Measurements from ENCODE around the gene NEMP2. TPM values are rescaled to one million over a fixed set of nuclear protein-coding genes. Genes with fewer than 3 reads are reported as not detected.

Gene NEMP2
- total RNA-seq, 1 donor from 2014 or later, result 9.8 TPM

DNA sequence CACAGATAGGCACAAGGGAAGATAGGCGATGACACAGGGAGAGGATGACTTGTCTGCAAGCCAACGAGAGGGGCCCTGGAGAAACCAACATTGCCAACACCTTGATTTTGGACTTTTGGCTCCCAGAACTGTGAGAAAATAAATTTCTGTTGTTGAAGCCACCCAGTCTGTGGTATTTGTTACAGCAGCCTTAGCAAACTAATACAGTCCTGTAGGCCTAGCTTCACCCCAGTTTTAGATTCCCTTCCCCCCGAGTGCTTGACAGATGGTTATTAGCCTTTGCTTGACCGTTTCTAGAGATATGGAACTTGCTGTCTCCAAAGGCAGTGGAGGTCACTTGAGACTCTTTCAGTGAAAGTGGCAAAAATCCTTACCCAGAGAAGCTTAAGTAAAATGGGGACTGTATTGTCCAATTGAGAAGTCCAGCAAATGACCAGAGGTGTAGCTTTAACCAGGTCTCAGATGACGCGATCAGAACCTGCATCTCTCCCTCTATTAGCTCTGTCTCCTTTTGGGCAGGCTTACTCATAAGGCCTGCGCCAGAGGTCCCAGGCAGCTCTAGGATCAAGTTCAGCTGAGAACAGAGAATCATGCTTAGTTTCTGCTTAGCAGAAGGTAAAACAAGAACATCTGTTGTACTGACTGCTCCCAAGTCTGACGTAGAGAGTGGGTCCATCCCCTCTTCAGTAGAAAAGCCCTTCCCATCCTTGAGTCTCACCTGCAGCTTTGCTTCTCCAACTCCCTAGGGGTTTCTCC lies 76.0 kb downstream of the NEMP2 start:
- Mint-ChIP-seq H3K9me3 (peaks cover 3% of the 10 kb centered on the region), H3K27ac (ENCODE audit: unreplicated experiment) (no peak overlapping the region), H3K27me3 (ENCODE audit: low read depth) (no peaks in the 10 kb centered on the region), H3K4me1 (no peaks in the 10 kb centered on the region), H3K36me3 (ENCODE audit: low read depth) (no peaks in the 10 kb centered on the region), H3K4me3 (no peak overlapping the region)
- DNase-seq (ENCODE audit: low read depth, low spot score), result no peak
- TF ChIP-seq, protein P1, sequence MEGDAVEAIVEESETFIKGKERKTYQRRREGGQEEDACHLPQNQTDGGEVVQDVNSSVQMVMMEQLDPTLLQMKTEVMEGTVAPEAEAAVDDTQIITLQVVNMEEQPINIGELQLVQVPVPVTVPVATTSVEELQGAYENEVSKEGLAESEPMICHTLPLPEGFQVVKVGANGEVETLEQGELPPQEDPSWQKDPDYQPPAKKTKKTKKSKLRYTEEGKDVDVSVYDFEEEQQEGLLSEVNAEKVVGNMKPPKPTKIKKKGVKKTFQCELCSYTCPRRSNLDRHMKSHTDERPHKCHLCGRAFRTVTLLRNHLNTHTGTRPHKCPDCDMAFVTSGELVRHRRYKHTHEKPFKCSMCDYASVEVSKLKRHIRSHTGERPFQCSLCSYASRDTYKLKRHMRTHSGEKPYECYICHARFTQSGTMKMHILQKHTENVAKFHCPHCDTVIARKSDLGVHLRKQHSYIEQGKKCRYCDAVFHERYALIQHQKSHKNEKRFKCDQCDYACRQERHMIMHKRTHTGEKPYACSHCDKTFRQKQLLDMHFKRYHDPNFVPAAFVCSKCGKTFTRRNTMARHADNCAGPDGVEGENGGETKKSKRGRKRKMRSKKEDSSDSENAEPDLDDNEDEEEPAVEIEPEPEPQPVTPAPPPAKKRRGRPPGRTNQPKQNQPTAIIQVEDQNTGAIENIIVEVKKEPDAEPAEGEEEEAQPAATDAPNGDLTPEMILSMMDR (conservative IDR thresholded peaks at IDR 0.05), result no peak

DNA sequence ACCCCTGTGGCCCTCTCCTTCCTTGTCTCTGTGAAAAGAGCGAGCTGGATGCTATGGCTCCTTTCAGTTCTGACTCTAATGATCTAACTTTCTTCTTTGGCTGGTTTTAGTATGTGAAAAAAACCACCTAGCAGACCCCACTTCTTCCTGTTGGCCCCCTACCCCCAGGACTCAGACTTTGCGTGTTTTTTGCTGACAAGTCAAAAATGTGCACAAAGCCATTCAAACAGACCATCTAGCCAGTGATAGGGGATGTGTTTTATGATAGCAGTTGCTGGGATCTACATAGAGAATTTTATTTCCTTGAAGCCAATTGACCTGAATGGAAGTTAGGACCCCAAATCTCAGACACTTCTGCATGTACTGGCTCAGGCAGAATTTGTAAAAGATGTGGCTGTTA lies 77.3 kb downstream of the NEMP2 start:
- H3K4me1 Mint-ChIP-seq, result no peaks in the 10 kb centered on the region
- DNase-seq (ENCODE audit: low read depth, low spot score), result no peak
- H3K27me3 Mint-ChIP-seq (ENCODE audit: low read depth), result no peaks in the 10 kb centered on the region

DNA sequence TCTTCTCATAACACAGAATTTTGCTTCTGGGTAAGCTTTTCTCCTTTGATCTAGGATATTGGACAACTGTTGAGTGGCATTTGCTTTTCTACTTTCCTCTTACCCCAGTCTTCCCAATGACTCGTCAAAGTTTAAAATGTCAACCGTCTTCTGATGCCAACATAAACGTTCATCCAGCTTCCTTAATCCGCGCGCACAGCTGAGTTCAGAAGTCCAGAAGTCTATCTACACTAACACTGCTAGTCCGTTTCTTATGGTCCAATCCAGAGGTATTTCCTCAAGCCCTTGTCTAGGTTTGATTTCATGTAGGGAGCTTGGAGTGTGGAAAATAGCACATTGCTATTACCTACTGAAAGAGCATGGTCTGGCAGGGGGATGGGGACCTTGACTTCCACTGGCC lies 77.7 kb downstream of the NEMP2 start:
- H3K9me3 Mint-ChIP-seq, result peaks cover 3% of the 10 kb centered on the region
- H3K4me1 Mint-ChIP-seq, result no peaks in the 10 kb centered on the region
- H3K36me3 Mint-ChIP-seq (ENCODE audit: low read depth), result no peaks in the 10 kb centered on the region

More for the DNA sequence above, 77.3 kb downstream of the NEMP2 start:
- H3K27ac Mint-ChIP-seq (ENCODE audit: unreplicated experiment), result no peak overlapping the region
- TF ChIP-seq, protein P1 (conservative IDR thresholded peaks at IDR 0.05), result no peak
- H3K36me3 Mint-ChIP-seq (ENCODE audit: low read depth), result no peaks in the 10 kb centered on the region
- H3K4me3 Mint-ChIP-seq, result no peak overlapping the region
- peaks cover 3% of the 10 kb centered on the region for H3K9me3 Mint-ChIP-seq

GRCh38 chr2:190455358-190456095 lies 79.0 kb downstream of the NEMP2 start:
- Mint-ChIP-seq H3K27me3 (ENCODE audit: low read depth) (no peaks in the 10 kb centered on the region), H3K4me3 (no peak overlapping the region), H3K9me3 (peaks cover 3% of the 10 kb centered on the region), H3K36me3 (ENCODE audit: low read depth) (no peaks in the 10 kb centered on the region), H3K4me1 (no peaks in the 10 kb centered on the region), H3K27ac (ENCODE audit: unreplicated experiment) (no peak overlapping the region)
- no peak for DNase-seq (ENCODE audit: low read depth, low spot score)
- TF ChIP-seq, protein P1 (conservative IDR thresholded peaks at IDR 0.05), result no peak

More for the DNA sequence above, 77.7 kb downstream of the NEMP2 start:
- Mint-ChIP-seq H3K27ac (ENCODE audit: unreplicated experiment) (no peak overlapping the region), H3K27me3 (ENCODE audit: low read depth) (no peaks in the 10 kb centered on the region), H3K4me3 (no peak overlapping the region)
- DNase-seq (ENCODE audit: low read depth, low spot score), result no peak
- TF ChIP-seq, protein P1 (conservative IDR thresholded peaks at IDR 0.05), result no peak

DNA sequence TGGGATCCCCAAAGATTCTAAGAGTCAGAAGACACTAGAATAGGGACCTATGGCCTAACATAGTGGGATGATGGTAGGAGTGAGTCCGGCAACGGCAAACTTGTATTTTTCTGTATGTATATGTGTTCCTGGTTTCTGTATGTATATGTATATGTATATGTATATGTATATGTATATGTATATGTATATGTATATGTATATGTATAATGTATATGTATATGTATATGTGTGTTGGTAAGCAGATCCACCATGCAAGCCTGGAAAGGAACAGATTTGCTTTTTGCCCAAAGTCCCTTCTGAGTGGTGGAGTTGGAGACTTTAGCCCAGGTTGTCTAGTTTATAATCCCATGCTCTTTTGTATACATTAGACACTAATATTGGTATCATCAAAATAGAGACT lies 79.7 kb downstream of the NEMP2 start:
- H3K27ac Mint-ChIP-seq (ENCODE audit: unreplicated experiment), result no peak overlapping the region
- no peaks in the 10 kb centered on the region for H3K27me3 Mint-ChIP-seq (ENCODE audit: low read depth)
- peaks cover 3% of the 10 kb centered on the region for H3K9me3 Mint-ChIP-seq
- H3K4me3 Mint-ChIP-seq, result no peak overlapping the region
- no peaks in the 10 kb centered on the region for H3K36me3 Mint-ChIP-seq (ENCODE audit: low read depth)
- TF ChIP-seq, protein P1 (conservative IDR thresholded peaks at IDR 0.05), result no peak
- DNase-seq (ENCODE audit: low read depth, low spot score), result no peak
- no peaks in the 10 kb centered on the region for H3K4me1 Mint-ChIP-seq

Other genes starting within 250 kb of the NEMP2 start
- 32.6 and 33.7 TPM in 2 replicates for gene HIBCH, start 214.9 kb downstream of the NEMP2 start, total RNA-seq
- 14.3 and 15.3 TPM in 2 replicates for gene INPP1, start 191.1 kb downstream of the NEMP2 start, total RNA-seq
- 1.5 and 2.1 TPM in 2 replicates for gene MFSD6, start 126.4 kb downstream of the NEMP2 start, total RNA-seq
- gene NAB1, start 114.4 kb upstream of the NEMP2 start, total RNA-seq, result 42.4 and 48.8 TPM in 2 replicates